HepG2 (cell line): ENCODE data around the gene E2F1. TPM values are rescaled to one million over a fixed set of nuclear protein-coding genes. Genes with fewer than 3 reads are reported as not detected.

Experiments
- AGO2 ChIP-seq: fragments of 200-400 bp; formaldehyde crosslinking; optimal IDR thresholded peaks from 2 replicates; pipeline ENCODE3; 2017; ENCODE audit warnings: mild to moderate bottlenecking, low read depth, low read length, moderate library complexity
- ARHGAP35 ChIP-seq: sonication (generic); formaldehyde crosslinking; IDR thresholded peaks from 2 replicates; pipeline ENCODE4 v1.9.0; 2022; ENCODE audit warnings: mild to moderate bottlenecking, inconsistent platforms, moderate library complexity, missing genetic modification reagents, borderline replicate concordance
- CBX5 ChIP-seq: sonication (generic); formaldehyde crosslinking; IDR thresholded peaks from 2 replicates; pipeline ENCODE4 v1.4.0; 2020; ENCODE audit warnings: missing genetic modification reagents, borderline replicate concordance
- CEBPZ ChIP-seq: IDR thresholded peaks from 2 replicates; pipeline ENCODE4 v1.6.1; 2012; ENCODE audit warnings: low read length, improper control_type of control experiment
- ELF1 ChIP-seq: sonication (generic); formaldehyde crosslinking; IDR thresholded peaks from 2 replicates; pipeline ENCODE4 v1.4.0; 2020; ENCODE audit warnings: missing genetic modification reagents
- GPN1 ChIP-seq: sonication (generic); formaldehyde crosslinking; IDR thresholded peaks from 2 replicates; pipeline ENCODE4 v1.5.1; 2020; ENCODE audit warnings: missing genetic modification reagents, borderline replicate concordance
- HNRNPUL1 ChIP-seq: fragments of 200-400 bp; formaldehyde crosslinking; IDR thresholded peaks from 2 replicates; pipeline ENCODE4 v1.6.1; 2017; ENCODE audit warnings: low read depth, mild to moderate bottlenecking, low read length, moderate library complexity
- KDM1A ChIP-seq: IDR thresholded peaks from 2 replicates; pipeline ENCODE4 v1.6.1; 2016; ENCODE audit warnings: missing compliant biosample characterization
- MYPOP ChIP-seq: sonication (generic); formaldehyde crosslinking; IDR thresholded peaks from 2 replicates; pipeline ENCODE4 v1.8.1; 2023; ENCODE audit warnings: mild to moderate bottlenecking, moderate library complexity, missing genetic modification reagents
- REXO4 ChIP-seq: sonication (generic); formaldehyde crosslinking; IDR thresholded peaks from 2 replicates; pipeline ENCODE4 v1.8.0; 2022; ENCODE audit warnings: missing genetic modification reagents, mild to moderate bottlenecking, borderline replicate concordance
- TEAD3 ChIP-seq: optimal IDR thresholded peaks from 2 replicates; pipeline ENCODE3; 2016; ENCODE audit warnings: borderline replicate concordance
- TRIM24 ChIP-seq: sonication (generic); formaldehyde crosslinking; IDR thresholded peaks from 2 replicates; pipeline ENCODE4 v1.8.0; 2022; ENCODE audit warnings: mild to moderate bottlenecking, missing genetic modification reagents
- ZBTB2 ChIP-seq: sonication (generic); formaldehyde crosslinking; IDR thresholded peaks from 2 replicates; pipeline ENCODE4 v1.8.0; 2022; ENCODE audit warnings: low read depth, missing genetic modification reagents
- ZNF567 ChIP-seq: sonication (generic); formaldehyde crosslinking; IDR thresholded peaks from 2 replicates; pipeline ENCODE4 v1.8.1; 2023; ENCODE audit warnings: mild to moderate bottlenecking, missing genetic modification reagents, borderline replicate concordance
- ZNF569 ChIP-seq: sonication (generic); formaldehyde crosslinking; IDR thresholded peaks from 2 replicates; pipeline ENCODE4 v1.5.0; 2020; ENCODE audit warnings: mild to moderate bottlenecking, missing genetic modification reagents, moderate library complexity, borderline replicate concordance
- ZNF660 ChIP-seq: sonication (generic); formaldehyde crosslinking; IDR thresholded peaks from 2 replicates; pipeline ENCODE4 v1.5.1; 2020; ENCODE audit warnings: mild to moderate bottlenecking, low read depth, missing genetic modification reagents, borderline replicate concordance
- polyA plus RNA-seq, 8 experiments: library from polyadenylated mRNA; depleted of rRNA in 3 of 8; stranded (reverse) in 7 of 8; unstranded in 1 of 8; fragments of >200 nt; fragmentation: Illumina TruSeq in 4 of 8; extraction: Trizol in 4 of 8; gene quantifications; 2 replicates each; pipeline versions ENCODE4 v1.2.1 to v1.2.3, GENCODE V29; 2011 to 2016; ENCODE audit warnings: low read depth in 4 of 8, missing spikeins in 1 of 8, mixed read lengths in 1 of 8; ENCODE audit not compliant: insufficient read depth in 1 of 8
- total RNA-seq, 5 experiments: library from RNA; depleted of rRNA; stranded (reverse); fragments of >200 nt; fragmentation: Illumina TruSeq; extraction: Trizol; gene quantifications; 2 replicates each; pipeline ENCODE4 v1.2.3, GENCODE V29; 2016; ENCODE audit warnings: low read depth in 1 of 5
- TF ChIP-seq, protein P1 (sequence below): sonication (generic); formaldehyde crosslinking; IDR thresholded peaks from 2 replicates; pipeline ENCODE4 v1.4.0; 2020; ENCODE audit warnings: missing genetic modification reagents
- TF ChIP-seq, protein P2 (sequence below): fragments of 450-650 bp; IDR thresholded peaks from 2 replicates; pipeline ENCODE4 v1.6.1; 2016

Gene E2F1
- total and polyA plus RNA-seq, 2 of the 13 experiments (the other 11 are each of a cell fraction or from before 2014, with no cell fraction given) = 25.5 to 39.4 TPM

- no peak for TF ChIP-seq CEBPZ
- peak; percentile 8 for TF ChIP-seq ZBTB2 (CRISPR knock-in tag)
- TF ChIP-seq REXO4 = peak; percentile 79; the same call in 1 of the 2 replicates
- TF ChIP-seq ZNF569 (CRISPR knock-in tag) = no peak; the same call in 1 of the 2 replicates
- peak; percentile 24; the same call in 1 of the 2 replicates for TF ChIP-seq ELF1 (CRISPR knock-in tag)
- peak; percentile 79; the same call in 1 of the 2 replicates for TF ChIP-seq HNRNPUL1
- peak; percentile 88 for TF ChIP-seq AGO2
- TF ChIP-seq CBX5 = no peak; the same call in 1 of the 2 replicates
- 0 out of 2 replicates have a peak, but pooled peaks have one; percentile 69 for TF ChIP-seq ZNF660 (CRISPR knock-in tag)
- TF ChIP-seq, protein P1, sequence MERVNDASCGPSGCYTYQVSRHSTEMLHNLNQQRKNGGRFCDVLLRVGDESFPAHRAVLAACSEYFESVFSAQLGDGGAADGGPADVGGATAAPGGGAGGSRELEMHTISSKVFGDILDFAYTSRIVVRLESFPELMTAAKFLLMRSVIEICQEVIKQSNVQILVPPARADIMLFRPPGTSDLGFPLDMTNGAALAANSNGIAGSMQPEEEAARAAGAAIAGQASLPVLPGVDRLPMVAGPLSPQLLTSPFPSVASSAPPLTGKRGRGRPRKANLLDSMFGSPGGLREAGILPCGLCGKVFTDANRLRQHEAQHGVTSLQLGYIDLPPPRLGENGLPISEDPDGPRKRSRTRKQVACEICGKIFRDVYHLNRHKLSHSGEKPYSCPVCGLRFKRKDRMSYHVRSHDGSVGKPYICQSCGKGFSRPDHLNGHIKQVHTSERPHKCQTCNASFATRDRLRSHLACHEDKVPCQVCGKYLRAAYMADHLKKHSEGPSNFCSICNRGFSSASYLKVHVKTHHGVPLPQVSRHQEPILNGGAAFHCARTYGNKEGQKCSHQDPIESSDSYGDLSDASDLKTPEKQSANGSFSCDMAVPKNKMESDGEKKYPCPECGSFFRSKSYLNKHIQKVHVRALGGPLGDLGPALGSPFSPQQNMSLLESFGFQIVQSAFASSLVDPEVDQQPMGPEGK (CRISPR knock-in tag) = peak; percentile 97
- TF ChIP-seq MYPOP (CRISPR knock-in tag) = peak; percentile 71
- 0 out of 2 replicates have a peak, but pooled peaks have one; percentile 26 for TF ChIP-seq TRIM24
- TF ChIP-seq TEAD3 (CRISPR knock-in tag) = peak; percentile 30
- TF ChIP-seq KDM1A (CRISPR knock-in tag) = no peak; the same call in 1 of the 2 replicates
- TF ChIP-seq ZNF567 (CRISPR knock-in tag) = peak; percentile 76; the same call in 1 of the 2 replicates
- TF ChIP-seq ARHGAP35 = peak; percentile 39; the same call in 1 of the 2 replicates
- TF ChIP-seq GPN1 (CRISPR knock-in tag) = no peak
- TF ChIP-seq, protein P2, sequence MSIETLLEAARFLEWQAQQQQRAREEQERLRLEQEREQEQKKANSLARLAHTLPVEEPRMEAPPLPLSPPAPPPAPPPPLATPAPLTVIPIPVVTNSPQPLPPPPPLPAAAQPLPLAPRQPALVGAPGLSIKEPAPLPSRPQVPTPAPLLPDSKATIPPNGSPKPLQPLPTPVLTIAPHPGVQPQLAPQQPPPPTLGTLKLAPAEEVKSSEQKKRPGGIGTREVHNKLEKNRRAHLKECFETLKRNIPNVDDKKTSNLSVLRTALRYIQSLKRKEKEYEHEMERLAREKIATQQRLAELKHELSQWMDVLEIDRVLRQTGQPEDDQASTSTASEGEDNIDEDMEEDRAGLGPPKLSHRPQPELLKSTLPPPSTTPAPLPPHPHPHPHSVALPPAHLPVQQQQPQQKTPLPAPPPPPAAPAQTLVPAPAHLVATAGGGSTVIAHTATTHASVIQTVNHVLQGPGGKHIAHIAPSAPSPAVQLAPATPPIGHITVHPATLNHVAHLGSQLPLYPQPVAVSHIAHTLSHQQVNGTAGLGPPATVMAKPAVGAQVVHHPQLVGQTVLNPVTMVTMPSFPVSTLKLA = no peak
Measured at GRCh38 chr20:33732166-33732970, 46.2 kb upstream of the E2F1 start (continued).
